Cardiac septum (tissue), 1 donor: Measurements from ENCODE around the gene RALB. TPM values are rescaled to one million over a fixed set of nuclear protein-coding genes. Genes with fewer than 3 reads are reported as not detected.

Source experiments
- DNase-seq: peaks from one replicate; pipeline ENCODE4 v3.0.0-alpha.2; 2020; ENCODE audit warnings: low spot score
- intact Hi-C: fragments of 100-400 bp; cut with DNase I; formaldehyde crosslinking; loops from one replicate; pipeline ENCODE4 v1.14.0; 2022
- total RNA-seq: library from RNA; stranded (reverse); fragmentation: NEBNext Ultra II Directional; extraction: Animal tissue kit (Norgen Biotek cat#: 25700); gene quantifications from one replicate; pipeline ENCODE4 v1.2.1, GENCODE V29; 2021
- donor health status: DM: no; HTN: no; CAD: no.

The RALB gene
- total RNA-seq, 1 donor from 2014 or later: 49.9 TPM

GRCh38 chr2:120279708-120280107 is 27.1 kb downstream of the RALB start:
- intact Hi-C loops: no loop called here
- no peak for DNase-seq

- intact Hi-C loops: no loop called here
- no peak for DNase-seq
Measured at GRCh38 chr2:120283649-120284048, 31.0 kb downstream of the RALB start.

GRCh38 chr2:120285056-120285455 is 32.4 kb downstream of the RALB start:
- intact Hi-C loops: no loop called here
- DNase-seq: no peak

GRCh38 chr2:120287183-120288015 is 34.7 kb downstream of the RALB start:
- DNase-seq: no peak
- intact Hi-C loops: no loop called here

GRCh38 chr2:120288016-120288373 is 35.3 kb downstream of the RALB start:
- intact Hi-C loops: no loop called here

GRCh38 chr2:120289221-120289906 is 36.7 kb downstream of the RALB start:
- DNase-seq: no peak
- intact Hi-C loops: no loop called here

More at GRCh38 chr2:120288016-120288373, 35.3 kb downstream of the RALB start:
- DNase-seq: no peak

- intact Hi-C loops: loop anchor here (2.0 kb wide), 1 partner anchor 38 kb away; the partner anchor contains the start of gene RALB
- DNase-seq: no peak
Measured at GRCh38 chr2:120290737-120291136, 38.1 kb downstream of the RALB start.

GRCh38 chr2:120291401-120292311 is 39.0 kb downstream of the RALB start:
- intact Hi-C loops: loop anchor here (2.0 kb wide), 1 partner anchor 39 kb away; the partner anchor contains the start of gene RALB
- DNase-seq: no peak

GRCh38 chr2:120293096-120294007 is 40.7 kb downstream of the RALB start:
- intact Hi-C loops: no loop called here
- DNase-seq: no peak

- intact Hi-C loops: no loop called here
- no peak for DNase-seq
Measured at GRCh38 chr2:120294008-120294340, 41.3 kb downstream of the RALB start.

- no peak for DNase-seq
- intact Hi-C loops: no loop called here
Measured at GRCh38 chr2:120298173-120298835, 45.7 kb downstream of the RALB start.

GRCh38 chr2:120299004-120299403 is 46.4 kb downstream of the RALB start:
- no peak for DNase-seq
- intact Hi-C loops: no loop called here

GRCh38 chr2:120299561-120299960 is 46.9 kb downstream of the RALB start:
- DNase-seq: no peak

GRCh38 chr2:120300385-120300784 is 47.7 kb downstream of the RALB start:
- DNase-seq: no peak
- intact Hi-C loops: no loop called here

More at GRCh38 chr2:120299561-120299960, 46.9 kb downstream of the RALB start:
- intact Hi-C loops: no loop called here

- DNase-seq: no peak
- intact Hi-C loops: no loop called here
Measured at GRCh38 chr2:120301284-120301683, 48.6 kb downstream of the RALB start.

GRCh38 chr2:120302301-120302700 is 49.6 kb downstream of the RALB start:
- no peak for DNase-seq
- intact Hi-C loops: no loop called here

- intact Hi-C loops: no loop called here
- no peak for DNase-seq
Measured at GRCh38 chr2:120303177-120303576, 50.5 kb downstream of the RALB start.

- intact Hi-C loops: no loop called here
- DNase-seq: peak; percentile 49
Measured at GRCh38 chr2:120305296-120305695, 52.6 kb downstream of the RALB start.
